ENCODE data around the gene DOCK2.
"Not testable (repeated sequence)": the region's sequence is repeated elsewhere in the genome, so short reads cannot be mapped to it uniquely, and the experiment has no call there.

The DOCK2 gene

DNA sequence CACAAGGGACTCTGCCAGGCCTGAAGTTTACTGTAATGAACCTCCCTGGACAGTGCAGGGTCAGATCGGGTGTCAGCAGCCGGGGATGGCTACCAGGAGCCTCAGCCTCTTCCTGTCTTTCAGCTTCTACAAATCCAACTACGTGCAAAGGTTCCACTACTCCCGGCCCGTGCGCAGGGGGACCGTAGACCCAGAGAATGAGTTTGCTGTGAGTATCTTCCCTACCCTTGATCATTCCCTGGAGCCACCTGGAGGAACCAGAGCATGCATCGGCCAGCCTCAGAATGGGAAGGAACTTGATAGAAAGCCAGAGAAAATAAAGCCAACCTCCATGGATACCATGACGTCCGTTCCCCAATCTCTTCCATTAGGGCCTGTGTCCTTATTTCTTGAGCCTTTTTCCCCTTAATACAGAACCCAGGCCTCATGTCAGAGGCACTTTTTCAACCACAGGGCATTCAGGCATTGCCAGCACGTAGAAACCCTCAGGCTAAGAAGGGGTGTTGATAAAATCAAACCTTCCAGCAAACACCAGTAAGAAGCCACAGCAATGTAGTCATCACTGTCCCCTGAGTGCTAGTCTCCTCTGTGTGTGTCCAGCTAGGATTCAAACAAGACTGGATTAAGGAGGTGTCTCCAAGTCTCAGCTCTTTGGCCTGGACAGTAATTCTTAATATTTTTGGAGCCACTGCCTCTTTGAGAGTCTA is 419.6 kb downstream of the DOCK2 start:
- no peak for DNase-seq (ENCODE audit: low read depth)

DNA sequence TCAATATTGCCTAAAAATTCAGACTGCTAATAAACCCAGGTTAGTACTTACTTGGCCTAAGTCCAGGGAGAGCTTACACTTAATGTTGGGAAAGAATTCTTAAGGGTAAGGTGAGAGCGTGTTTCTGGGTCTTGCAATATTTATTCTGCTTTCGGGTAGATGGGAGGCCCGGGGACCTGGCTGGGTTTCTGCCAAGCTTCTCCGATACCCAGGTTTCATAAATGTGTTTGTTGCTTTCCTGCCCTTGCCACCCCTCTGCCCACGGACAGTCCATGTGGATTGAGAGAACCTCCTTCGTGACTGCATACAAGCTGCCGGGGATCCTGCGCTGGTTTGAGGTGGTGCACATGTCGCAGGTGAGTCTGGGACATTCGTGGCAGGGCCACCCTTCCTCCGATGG is 420.2 kb downstream of the DOCK2 start:
- DNase-seq (ENCODE audit: low read depth), result no peak

DNA sequence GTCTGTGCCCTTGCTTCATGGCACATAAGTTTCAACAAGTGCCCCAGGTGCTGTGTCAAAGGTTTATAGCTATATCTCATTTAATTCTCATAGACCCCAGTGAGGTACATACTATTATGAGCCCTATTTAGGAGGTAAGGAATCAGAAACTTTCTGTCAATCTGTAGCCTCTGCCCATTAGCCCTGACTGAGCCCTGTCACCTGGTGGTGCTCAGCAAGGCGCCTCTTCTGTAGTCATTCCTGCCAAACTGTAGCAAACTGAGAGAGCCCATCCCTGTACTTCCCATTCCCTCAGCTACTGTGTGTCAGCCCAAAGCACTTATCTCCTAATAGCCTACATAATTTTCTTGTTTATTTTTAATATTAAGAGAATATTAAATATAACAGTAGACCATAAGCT is 422.1 kb downstream of the DOCK2 start:
- no peak for DNase-seq (ENCODE audit: low read depth)

DNA sequence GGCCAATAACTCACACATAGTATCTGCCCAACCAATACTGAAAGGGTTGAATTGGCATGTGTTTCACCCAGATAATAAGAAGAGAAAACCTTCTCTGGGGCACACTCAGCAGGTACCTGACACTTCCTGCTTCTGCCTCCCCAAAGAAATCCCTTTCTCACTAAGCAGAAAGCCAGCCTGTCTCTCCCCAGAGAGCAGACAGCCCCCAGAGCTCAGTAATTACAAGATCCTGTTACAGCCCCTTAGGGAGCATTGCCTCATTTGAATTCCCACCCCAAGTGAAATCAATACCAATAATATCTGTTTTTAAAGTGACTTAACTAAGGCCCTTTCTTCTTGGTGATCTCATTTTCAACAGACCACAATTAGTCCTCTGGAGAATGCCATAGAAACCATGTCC is 430.1 kb downstream of the DOCK2 start:
- DNase-seq (ENCODE audit: low read depth), result no peak

DNA sequence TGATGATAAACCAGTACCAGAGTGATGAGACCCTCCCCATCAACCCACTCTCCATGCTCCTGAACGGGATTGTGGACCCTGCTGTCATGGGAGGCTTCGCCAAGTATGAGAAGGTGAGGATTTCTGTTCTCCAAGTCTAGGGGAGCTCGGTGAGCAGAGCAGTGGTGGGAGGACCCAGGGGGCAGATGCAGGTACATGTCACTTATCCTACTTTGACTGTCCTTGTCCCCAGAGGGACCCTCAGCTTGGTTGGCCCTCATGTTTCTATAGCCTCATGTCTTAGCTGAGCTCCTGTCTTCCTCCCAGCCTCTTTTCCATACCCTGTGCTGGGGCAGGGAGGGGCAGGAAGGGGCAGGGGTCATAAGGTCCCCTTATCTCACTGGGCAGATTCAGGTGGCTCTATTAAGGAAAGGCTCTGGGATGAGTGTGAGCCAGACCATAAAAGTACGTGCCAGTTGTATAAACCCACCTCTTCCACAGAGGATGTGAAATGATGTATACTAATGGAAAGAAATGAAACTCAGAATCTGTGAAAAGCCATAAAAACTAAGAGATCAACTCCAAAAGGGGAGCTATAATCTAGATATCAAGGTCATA is 430.6 kb downstream of the DOCK2 start:
- DNase-seq (ENCODE audit: low read depth), result no peak

DNA sequence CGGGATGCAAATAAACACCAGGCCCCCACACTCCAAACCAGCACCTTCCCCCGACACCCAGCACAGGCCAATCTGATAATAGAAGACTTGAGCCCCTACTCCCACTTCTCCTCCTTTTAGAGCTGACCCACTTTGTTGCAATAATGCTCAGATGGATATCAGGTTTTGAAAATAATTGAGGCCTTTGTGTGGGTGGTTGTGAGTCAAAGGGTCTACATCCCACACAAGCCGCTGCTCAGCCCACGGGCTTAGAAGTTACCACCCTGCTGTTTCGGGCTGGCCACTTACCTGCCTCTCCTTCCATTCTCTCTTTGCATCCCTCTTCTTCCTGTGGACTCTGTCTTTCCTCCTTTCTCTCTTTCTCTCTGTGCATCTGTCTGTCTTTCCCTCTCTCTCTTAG is 432.4 kb downstream of the DOCK2 start:
- DNase-seq (ENCODE audit: low read depth), result no peak

DNA sequence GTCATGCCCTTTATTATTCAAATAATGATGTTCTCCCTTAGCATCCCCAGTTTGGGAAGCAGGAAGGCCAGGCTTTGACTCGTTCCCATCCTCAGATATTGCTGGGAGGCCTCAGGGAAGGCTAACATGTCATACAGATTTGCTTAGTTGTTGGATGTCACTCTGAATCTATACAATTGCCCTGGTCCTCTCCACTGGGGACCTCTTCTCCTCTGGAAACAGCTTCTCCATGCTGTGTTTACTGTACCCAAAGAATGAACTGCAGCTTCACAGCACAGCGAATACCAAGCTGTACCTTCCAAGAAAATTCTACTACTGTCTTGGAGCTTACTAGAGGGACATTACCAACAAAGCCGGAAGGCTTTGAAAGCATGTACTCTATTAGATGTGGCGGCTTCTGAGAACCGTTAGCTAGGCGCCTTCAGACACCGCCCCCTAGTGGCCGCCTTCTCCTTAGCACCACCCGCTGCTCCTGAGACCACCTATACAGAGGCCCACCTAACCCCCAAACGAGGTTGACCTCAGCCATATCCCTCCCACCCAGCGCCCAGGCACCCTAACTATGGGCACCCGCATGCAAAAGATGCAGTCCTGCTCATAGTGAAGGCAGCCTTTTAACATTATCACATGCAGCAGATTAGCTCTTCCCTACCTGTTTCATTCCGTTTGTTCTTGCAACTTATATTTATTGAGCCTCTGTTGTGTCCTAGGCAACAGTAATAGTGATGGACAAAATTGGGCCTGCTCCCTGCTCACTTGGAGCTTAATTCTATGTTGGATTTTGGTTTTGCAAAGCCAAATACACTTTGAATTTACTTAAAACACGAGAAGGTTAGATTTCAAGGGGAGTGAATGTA is 433.7 kb downstream of the DOCK2 start:
- no peak for DNase-seq (ENCODE audit: low read depth)

DNA sequence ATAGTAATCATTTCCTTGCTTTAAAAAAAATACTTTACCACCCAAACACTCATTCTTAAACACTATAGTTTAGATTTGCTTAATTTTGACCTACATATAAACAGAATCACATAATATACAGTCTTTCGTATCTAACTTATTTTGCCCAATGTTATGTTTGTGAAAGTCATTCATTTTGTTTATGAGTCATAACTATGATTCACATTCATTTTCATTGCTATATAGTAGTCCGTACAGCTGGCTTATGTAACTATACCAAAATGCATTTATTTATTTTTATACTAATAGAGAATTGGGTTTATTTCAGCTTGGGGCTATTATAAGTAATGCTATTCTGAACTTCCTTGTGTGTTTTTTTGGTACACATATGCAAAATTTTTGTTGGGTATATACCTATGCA is 434.7 kb downstream of the DOCK2 start:
- no peak for DNase-seq (ENCODE audit: low read depth)

DNA sequence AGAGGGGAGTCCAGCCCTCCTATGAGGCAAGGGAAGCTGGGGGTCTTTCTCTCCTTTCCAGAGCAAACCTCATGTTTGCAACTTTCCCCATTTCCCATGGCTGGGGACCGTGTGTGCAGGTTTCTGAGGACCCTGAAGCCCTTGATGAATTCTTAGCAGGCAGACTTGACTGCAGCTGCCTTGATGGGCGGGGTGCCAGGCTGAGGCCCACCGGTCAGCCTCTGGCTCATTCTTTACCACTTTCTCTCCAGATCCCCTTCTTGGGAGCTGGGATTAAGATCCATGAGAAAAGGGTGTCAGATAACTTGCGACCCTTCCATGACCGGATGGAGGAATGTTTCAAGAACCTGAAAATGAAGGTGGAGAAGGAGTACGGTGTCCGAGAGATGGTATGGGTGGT is 438.6 kb downstream of the DOCK2 start:
- no peak for DNase-seq (ENCODE audit: low read depth)

DNA sequence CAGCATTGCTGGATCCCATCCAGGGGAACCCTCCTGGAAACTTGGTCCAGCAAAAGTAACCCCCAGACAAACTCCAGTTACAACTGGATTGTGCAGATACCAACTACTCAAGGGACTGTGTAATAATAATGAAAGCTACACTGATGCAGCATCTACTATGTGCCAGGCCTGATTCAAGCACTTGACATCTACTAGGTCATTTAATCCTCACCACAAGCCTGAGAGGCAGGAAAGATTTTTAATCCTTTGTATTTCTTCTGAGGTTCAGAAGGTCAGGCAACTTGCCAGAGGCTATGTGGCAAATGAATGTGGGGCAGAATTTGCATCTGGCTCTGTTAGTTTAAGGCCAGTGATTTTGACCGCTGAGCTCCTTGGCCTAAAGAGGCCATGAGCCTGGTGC is 439.1 kb downstream of the DOCK2 start:
- no peak for DNase-seq (ENCODE audit: low read depth)

DNA sequence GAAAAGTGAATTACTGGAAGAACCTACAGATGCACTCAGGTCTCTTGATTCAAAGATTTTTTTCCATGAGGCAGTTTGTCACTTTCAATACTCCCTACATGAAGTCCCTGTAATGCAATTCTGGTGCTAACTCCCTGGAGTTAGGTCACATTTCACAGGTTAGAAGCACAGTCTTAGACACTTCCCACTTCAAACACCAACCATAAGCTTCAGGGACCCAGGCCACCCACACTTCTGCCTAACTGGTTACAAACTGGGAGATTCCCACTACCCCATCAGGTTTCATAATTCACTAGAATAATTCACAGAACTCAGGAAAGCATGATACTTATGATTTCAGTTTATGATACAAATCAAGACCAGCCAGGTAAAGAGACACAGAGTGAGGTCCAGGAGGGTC is 439.7 kb downstream of the DOCK2 start:
- DNase-seq (ENCODE audit: low read depth), result no peak

DNA sequence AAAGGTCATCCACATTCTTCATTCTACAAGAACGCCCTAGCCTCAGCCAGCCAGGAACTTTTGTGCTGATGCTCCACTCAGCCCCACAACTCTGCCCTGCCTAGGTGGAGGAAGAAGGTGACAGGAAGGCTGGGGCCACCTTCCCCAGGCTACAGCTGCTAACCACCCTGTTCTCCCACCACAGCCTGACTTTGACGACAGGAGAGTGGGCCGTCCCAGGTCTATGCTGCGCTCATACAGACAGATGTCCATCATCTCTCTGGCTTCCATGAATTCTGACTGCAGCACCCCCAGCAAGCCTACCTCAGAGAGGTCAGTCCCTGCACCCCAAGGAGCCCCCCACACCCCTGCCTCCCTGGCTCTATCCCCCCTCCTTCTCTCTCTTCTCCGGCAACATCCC is 440.5 kb downstream of the DOCK2 start:
- no peak for DNase-seq (ENCODE audit: low read depth)

DNA sequence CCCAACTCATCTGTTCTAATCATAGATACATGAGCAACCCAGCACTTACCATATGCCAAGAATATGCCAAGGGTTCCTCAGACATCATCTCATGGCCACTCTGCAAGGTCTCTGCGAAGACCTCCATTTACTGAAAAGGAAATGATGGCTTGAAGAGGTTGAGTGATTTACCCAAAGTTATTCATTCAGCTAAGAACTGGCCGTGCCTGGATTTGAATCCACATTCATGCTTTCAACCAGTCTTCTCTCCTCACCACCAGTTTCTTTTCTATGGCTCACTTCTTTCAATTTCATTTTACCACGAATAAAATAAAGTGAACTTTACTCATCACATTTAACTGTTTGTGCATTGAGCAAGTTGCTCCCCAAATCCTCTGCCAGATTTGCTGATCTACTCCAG is 441.4 kb downstream of the DOCK2 start:
- no peak for DNase-seq (ENCODE audit: low read depth)

DNA sequence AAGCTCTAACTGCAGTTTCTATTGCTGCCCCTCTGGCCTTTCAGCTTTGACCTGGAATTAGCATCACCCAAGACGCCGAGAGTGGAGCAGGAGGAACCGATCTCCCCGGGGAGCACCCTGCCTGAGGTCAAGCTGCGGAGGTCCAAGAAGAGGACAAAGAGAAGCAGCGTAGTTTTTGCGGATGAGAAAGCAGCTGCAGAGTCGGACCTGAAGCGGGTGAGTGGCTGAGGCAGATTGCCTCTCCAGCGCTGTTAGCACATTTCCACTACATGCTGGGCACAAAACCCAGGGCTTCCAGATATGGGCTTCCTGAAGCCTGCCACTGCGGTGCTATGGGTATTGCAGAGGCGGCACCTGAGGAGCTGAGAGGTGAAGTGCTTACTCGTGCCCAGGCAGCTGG is 441.9 kb downstream of the DOCK2 start:
- no peak for DNase-seq (ENCODE audit: low read depth)

DNA sequence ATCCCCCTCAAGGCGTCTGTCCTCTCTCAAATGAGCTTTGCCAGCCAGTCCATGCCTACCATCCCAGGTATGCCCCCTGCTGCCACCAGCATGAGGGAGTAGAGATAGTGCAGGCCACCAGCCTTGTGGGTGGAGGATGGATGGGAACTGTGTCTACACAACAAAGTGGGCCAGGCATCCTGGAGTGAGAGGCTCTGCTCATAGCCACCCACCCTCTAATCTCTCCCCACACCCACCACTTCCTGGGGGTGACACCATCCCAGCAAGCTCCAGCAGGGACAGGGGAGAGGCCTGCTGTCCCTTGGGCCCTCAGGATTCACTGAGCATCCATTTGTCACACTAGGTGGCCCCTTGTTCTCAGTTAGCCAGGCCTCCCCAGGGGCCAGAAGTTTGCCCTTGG is 443.1 kb downstream of the DOCK2 start:
- DNase-seq (ENCODE audit: low read depth), result no peak

DNA sequence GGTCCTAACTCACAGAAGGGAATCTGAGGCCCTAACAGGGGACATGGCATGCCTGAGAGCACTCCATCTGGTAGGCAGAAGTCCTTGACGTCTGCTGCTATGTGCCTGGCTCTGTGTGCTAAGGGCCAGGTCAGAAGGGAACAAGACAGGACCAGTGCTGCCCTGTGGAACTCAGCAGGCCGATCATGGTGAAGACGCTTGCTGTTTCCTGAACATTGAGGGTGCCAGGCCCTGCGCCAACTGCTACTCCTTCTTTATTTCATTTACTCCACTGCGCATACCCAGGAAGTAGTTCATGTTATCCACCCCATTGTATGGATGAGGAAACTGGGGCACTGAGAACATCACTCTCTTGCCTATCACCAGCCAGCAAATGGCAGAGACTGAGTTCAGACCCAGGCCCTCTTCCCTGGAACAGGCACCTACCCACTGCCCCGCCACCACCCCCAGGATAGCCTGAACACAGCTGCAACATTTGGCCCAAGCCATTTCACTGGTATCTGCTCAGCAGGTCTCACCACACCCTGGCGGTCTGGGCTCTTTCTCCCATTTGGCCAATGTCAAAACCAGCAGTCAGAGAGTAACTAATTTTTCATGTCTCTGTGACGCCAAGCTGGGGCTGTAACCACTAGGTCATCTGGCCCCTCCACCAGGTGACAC is 443.8 kb downstream of the DOCK2 start:
- DNase-seq (ENCODE audit: low read depth), result no peak

DNA sequence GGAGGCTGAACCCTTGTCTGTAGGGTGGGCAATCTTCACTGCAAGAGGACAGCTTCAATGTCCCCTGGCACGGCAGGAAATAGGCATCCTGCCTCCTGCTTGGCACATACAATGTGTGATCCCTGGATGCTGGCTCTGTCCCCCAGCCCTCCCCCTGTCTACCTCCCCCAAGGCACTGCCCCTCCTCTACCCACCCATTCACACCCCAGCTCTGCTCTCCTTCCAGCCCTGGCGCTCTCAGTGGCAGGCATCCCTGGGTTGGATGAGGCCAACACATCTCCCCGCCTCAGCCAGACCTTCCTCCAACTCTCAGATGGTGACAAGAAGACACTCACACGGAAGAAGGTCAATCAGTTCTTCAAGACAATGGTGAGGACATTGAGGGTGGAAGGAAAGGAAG is 444.5 kb downstream of the DOCK2 start:
- no peak for DNase-seq (ENCODE audit: low read depth)

DNA sequence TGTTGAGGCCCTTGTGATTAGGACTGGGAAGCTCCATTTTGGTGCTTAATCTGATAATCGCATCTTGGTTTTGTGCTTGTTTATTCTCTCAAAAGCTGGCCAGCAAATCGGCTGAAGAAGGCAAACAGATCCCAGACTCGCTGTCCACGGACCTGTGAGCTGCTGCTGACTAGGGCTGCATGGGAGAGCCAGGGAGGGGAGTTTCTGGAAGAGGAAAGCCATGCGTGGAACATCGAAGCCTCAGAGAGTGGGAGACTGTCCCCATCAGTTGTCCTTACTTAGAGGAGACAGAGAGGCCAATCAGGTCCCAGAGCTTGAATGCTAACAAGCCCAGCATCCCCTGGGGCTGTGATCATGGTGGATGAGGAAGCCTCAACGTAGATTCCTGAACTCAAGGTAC is 445.6 kb downstream of the DOCK2 start:
- DNase-seq (ENCODE audit: low read depth), result no peak

DNA sequence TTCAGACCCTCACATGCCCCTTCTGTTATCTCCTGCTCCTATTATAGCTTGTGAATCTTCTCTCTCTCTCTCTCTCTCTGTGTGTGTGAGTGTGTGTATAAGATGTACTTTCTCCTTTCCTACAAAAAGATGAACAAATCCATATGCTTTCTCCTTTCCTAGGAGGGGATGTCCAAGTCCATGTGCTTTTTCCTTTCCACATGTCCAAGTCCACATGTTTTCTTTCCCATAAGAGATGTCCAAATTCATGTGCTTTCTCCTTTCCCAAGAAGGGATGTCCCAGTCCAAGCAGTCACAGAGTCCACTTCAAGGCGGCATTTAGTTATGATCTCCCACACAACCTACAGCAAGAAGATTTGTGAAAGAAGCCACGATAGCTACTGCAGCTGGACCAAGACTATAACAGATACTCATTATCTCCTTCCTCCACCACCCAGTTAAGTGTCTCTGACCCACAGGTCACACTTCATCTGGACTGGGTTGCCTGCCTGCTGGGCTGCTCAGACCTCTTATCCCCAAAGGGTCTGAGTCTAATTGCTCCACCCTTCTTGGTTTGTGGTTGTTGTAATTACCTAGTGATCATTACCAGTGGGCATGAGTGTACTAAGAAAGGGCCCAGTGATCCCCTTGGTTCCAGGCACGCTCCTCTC is 450.2 kb downstream of the DOCK2 start:
- no peak for DNase-seq (ENCODE audit: low read depth)

DNA sequence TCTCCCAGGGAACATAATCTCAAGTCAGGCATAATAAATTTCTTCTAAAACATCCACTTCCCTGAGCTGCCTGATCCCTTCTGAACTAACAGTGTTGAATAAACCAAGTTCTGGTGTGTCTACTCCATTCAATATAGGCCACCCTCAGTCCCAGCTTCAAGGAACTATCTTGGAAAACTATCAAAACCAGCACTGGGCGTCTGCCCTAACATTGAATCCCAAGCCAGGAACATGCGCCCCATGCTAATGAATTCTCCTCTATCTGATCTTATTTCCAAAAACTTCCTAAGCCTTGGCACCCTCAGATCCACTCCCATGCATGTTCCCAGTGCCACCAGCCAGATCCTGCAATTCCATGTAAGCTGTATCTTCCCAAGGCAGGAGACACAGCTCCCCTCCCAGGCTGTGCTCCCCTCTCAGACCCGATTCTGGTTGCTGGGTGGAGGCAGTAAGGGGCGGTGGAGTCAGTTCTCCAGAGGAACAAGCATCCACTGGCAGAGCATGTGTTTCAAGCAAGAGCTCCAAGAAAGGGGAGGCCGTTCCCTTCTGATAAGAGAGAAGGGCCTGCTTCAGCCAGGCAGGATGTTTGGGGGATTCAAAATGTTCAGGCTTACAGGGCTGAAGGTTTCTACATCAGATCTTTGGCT is 455.5 kb downstream of the DOCK2 start:
- DNase-seq (ENCODE audit: low read depth), result no peak

DNA sequence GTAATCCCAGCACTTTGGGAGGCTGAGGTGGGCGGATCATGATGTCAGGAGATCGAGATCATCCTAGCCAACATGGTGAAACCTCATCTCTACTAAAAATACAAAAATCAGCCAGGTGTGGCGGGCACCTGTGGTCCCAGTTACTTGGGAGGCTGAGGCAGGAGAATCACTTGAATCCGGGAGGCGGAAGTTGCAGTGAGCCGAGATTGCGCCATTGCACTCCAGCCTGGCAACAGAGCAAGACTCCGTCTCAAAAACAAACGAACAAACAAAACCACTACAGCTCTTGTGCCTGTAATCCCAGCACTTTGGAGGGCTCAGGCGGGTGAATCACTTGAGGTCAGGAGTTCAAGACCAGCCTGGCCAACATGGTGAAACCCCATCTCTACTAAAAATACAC is 457.3 kb downstream of the DOCK2 start:
- not testable (repeated sequence) for DNase-seq (ENCODE audit: low read depth)

DNA sequence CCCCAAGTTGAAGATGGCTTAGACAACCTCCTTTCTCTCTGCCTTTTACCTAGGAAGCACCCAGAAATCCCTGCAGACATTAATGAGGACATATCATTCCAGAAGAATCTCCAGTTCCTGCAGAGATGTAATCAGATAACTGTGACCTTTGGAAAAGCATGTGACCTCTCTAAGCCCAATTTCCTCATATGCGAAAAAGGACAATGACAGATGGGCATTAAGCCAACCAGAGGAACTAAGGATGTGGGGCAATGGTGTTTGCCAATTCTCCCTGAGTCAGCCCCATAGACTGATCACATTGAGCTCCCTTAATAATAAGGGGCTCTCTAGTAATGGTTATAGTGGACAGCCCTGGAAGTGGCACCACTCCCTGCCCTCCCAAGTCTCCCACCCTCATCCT is 458.6 kb downstream of the DOCK2 start:
- DNase-seq (ENCODE audit: low read depth), result no peak
